Kidney (tissue), 14 donors: Measurements from ENCODE around the gene KLHL7. TPM values are rescaled to one million over a fixed set of nuclear protein-coding genes. Genes with fewer than 3 reads are reported as not detected.

Source experiments
- DNase-seq, 5 donors: peaks; one replicate each; pipeline ENCODE4 v3.0.0-alpha.2; 2013 to 2020
- FAIRE-seq: peaks from 2 replicates; lab custom pipeline; 2012; peaks lifted over from hg19 to GRCh38; lab: Jason Lieb, UNC
- H3K27ac ChIP-seq, 2 donors: one replicate each; pipeline ENCODE4 v1.7.0; 2013; ENCODE audit warnings: low read depth in 2 of 2, low read length in 2 of 2, inconsistent platforms in 1 of 2
- H3K27me3 ChIP-seq: one replicate; pipeline ENCODE4 v1.7.1; 2013; ENCODE audit warnings: low read length, inconsistent platforms; ENCODE audit not compliant: control insufficient read depth, insufficient read depth
- H3K36me3 ChIP-seq, 3 donors: one replicate each; pipeline versions ENCODE4 v1.7.0 to v1.7.1; 2013; ENCODE audit warnings: low read length in 3 of 3, control low read depth in 1 of 3, inconsistent platforms in 1 of 3; ENCODE audit not compliant: insufficient read depth in 3 of 3, control insufficient read depth in 2 of 3
- H3K4me1 ChIP-seq, 3 donors: one replicate each; pipeline versions ENCODE4 v1.7.0 to v1.7.1; 2013; ENCODE audit warnings: low read length in 3 of 3, inconsistent platforms in 1 of 3, low read depth in 1 of 3; ENCODE audit not compliant: control insufficient read depth in 2 of 3, insufficient read depth in 2 of 3
- H3K4me3 ChIP-seq, 3 donors: one replicate each; pipeline versions ENCODE4 v1.7.0 to v1.8.1; 2013; ENCODE audit warnings: low read length in 3 of 3, control low read depth in 1 of 3, inconsistent platforms in 1 of 3
- H3K9ac ChIP-seq, 3 donors: one replicate each; pipeline versions ENCODE4 v1.7.0 to v1.7.1; 2013; ENCODE audit warnings: low read length in 3 of 3, control low read depth in 1 of 3, inconsistent platforms in 1 of 3
- H3K9me3 ChIP-seq, 3 donors: one replicate each; pipeline versions ENCODE4 v1.7.0 to v1.7.1; 2013; ENCODE audit warnings: low read length in 3 of 3, control low read depth in 1 of 3, inconsistent platforms in 1 of 3; ENCODE audit not compliant: control insufficient read depth in 2 of 3, insufficient read depth in 1 of 3
- intact Hi-C: fragments of 100-400 bp; cut with DNase I; formaldehyde crosslinking; loops from one replicate; pipeline ENCODE4 v1.11.1; 2022
- polyA plus RNA-seq: library from polyadenylated mRNA; stranded (reverse); fragments of 350-450 nt; fragmentation: Illumina TruSeq; extraction: RNeasy Lipid Tissue Mini Kit (QIAGEN cat#74804); gene quantifications from one replicate; pipeline ENCODE4 v1.2.3, GENCODE V29; 2014; ENCODE audit warnings: low read depth, low replicate concordance; ENCODE audit not compliant: insufficient read depth
- total RNA-seq: library from RNA; stranded (reverse); fragmentation: NEBNext Ultra II Directional; extraction: Animal tissue kit (Norgen Biotek cat#: 25700); gene quantifications from one replicate; pipeline ENCODE4 v1.2.1, GENCODE V29; 2021
- TF ChIP-seq, protein P1 (sequence below): IDR thresholded peaks from 3 replicates; pipeline ENCODE4 v1.5.1; 2012; ENCODE audit warnings: mild to moderate bottlenecking, moderate library complexity, borderline replicate concordance; ENCODE audit not compliant: insufficient read depth; ENCODE audit errors: extremely low read depth
- donor health status: control.
- donor health status: control.
- donor health status: control.
- donor health status: control.
- donor health status: control.
- donor health status: DM: yes; HTN: yes; CAD: no.
- donor health status: Normal renal cell carcinoma (clear cell type).

KLHL7 gene
- total and polyA plus RNA-seq, 2 donors from 2014 or later, result 13.3 to 20.6 TPM

GRCh38 chr7:23200331-23200730 lies 94.7 kb downstream of the KLHL7 start:
- Histone ChIP-seq H3K36me3 (peaks cover 4 to 11% (median 6%) of the 10 kb centered on the region in 3 donors), H3K4me1 (no peaks in the 10 kb centered on the region), H3K9me3 (no peaks in the 10 kb centered on the region), H3K4me3 (no peak overlapping the region), H3K27ac (no peak overlapping the region), H3K9ac (no peak overlapping the region), H3K27me3 (no peaks in the 10 kb centered on the region)
- intact Hi-C loops, result no loop called here
- DNase-seq, result no peak
- no peak for FAIRE-seq
- TF ChIP-seq, protein P1, sequence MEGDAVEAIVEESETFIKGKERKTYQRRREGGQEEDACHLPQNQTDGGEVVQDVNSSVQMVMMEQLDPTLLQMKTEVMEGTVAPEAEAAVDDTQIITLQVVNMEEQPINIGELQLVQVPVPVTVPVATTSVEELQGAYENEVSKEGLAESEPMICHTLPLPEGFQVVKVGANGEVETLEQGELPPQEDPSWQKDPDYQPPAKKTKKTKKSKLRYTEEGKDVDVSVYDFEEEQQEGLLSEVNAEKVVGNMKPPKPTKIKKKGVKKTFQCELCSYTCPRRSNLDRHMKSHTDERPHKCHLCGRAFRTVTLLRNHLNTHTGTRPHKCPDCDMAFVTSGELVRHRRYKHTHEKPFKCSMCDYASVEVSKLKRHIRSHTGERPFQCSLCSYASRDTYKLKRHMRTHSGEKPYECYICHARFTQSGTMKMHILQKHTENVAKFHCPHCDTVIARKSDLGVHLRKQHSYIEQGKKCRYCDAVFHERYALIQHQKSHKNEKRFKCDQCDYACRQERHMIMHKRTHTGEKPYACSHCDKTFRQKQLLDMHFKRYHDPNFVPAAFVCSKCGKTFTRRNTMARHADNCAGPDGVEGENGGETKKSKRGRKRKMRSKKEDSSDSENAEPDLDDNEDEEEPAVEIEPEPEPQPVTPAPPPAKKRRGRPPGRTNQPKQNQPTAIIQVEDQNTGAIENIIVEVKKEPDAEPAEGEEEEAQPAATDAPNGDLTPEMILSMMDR, result no peak

- intact Hi-C loops, result no loop called here
- no peak for DNase-seq
- peaks cover 0 to 7% (median 0%) of the 10 kb centered on the region in 3 donors for H3K4me1 ChIP-seq
- TF ChIP-seq, protein P1, result no peak
- no peak overlapping the region for H3K4me3 ChIP-seq
- H3K9ac ChIP-seq, result no peak overlapping the region
- peaks cover 4 to 9% (median 6%) of the 10 kb centered on the region in 3 donors for H3K36me3 ChIP-seq
- H3K27me3 ChIP-seq, result no peaks in the 10 kb centered on the region
- FAIRE-seq, result no peak
- no peaks in the 10 kb centered on the region for H3K9me3 ChIP-seq
- H3K27ac ChIP-seq, result no peak overlapping the region
These were observed 98.7 kb downstream of the KLHL7 start for GRCh38 chr7:23204241-23204640.

DNA sequence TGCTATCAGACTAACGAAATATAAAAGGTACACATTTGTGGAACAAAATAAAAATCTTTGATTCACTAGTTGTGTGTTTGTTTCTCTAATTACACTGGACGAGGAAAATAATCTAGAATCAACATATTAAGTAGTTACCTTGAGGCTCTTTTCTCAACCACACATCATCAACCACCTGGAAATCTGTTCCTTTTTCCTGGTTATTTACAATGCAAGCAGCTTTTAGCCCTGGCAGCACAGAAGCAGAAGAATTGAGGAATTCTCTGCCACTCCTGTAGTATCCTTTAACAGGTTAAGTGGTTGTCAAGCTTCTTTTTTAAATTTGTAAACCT lies 100.0 kb downstream of the KLHL7 start:
- intact Hi-C loops, result no loop called here
- no peak for FAIRE-seq
- TF ChIP-seq, protein P1, result no peak
- Histone ChIP-seq H3K4me1 (peaks cover 0 to 7% (median 1%) of the 10 kb centered on the region in 3 donors), H3K36me3 (no peaks in the 10 kb centered on the region), H3K27ac (peak overlapping the region; percentile 70 to 71), H3K27me3 (no peaks in the 10 kb centered on the region), H3K9ac (peak overlapping the region in 1 of 3 donors; percentile 23), H3K4me3 (peak overlapping the region in 2 of 3 donors; percentile 40 to 52), H3K9me3 (no peaks in the 10 kb centered on the region)
- DNase-seq, result peak in 2 of 5 donors; percentile 61 to 73
